Kidney (tissue), 14 donors: ENCODE measurements around the gene PSMD7. TPM values are rescaled to one million over a fixed set of nuclear protein-coding genes. Genes with fewer than 3 reads are reported as not detected.
A peak's percentile ranks its signal among the peaks of the same experiment; 100 is the strongest.

ENCODE experiments used
- DNase-seq, 5 donors: peaks; one replicate each; pipeline ENCODE4 v3.0.0-alpha.2; 2013 to 2020
- FAIRE-seq: peaks from 2 replicates; lab custom pipeline; 2012; peaks lifted over from hg19 to GRCh38; lab: Jason Lieb, UNC
- H3K27ac ChIP-seq, 2 donors: one replicate each; pipeline ENCODE4 v1.7.0; 2013; ENCODE audit warnings: low read depth in 2 of 2, low read length in 2 of 2, inconsistent platforms in 1 of 2
- H3K27me3 ChIP-seq: one replicate; pipeline ENCODE4 v1.7.1; 2013; ENCODE audit warnings: low read length, inconsistent platforms; ENCODE audit not compliant: control insufficient read depth, insufficient read depth
- H3K36me3 ChIP-seq, 3 donors: one replicate each; pipeline versions ENCODE4 v1.7.0 to v1.7.1; 2013; ENCODE audit warnings: low read length in 3 of 3, control low read depth in 1 of 3, inconsistent platforms in 1 of 3; ENCODE audit not compliant: insufficient read depth in 3 of 3, control insufficient read depth in 2 of 3
- H3K4me1 ChIP-seq, 3 donors: one replicate each; pipeline versions ENCODE4 v1.7.0 to v1.7.1; 2013; ENCODE audit warnings: low read length in 3 of 3, inconsistent platforms in 1 of 3, low read depth in 1 of 3; ENCODE audit not compliant: control insufficient read depth in 2 of 3, insufficient read depth in 2 of 3
- H3K4me3 ChIP-seq, 3 donors: one replicate each; pipeline versions ENCODE4 v1.7.0 to v1.8.1; 2013; ENCODE audit warnings: low read length in 3 of 3, control low read depth in 1 of 3, inconsistent platforms in 1 of 3
- H3K9ac ChIP-seq, 3 donors: one replicate each; pipeline versions ENCODE4 v1.7.0 to v1.7.1; 2013; ENCODE audit warnings: low read length in 3 of 3, control low read depth in 1 of 3, inconsistent platforms in 1 of 3
- H3K9me3 ChIP-seq, 3 donors: one replicate each; pipeline versions ENCODE4 v1.7.0 to v1.7.1; 2013; ENCODE audit warnings: low read length in 3 of 3, control low read depth in 1 of 3, inconsistent platforms in 1 of 3; ENCODE audit not compliant: control insufficient read depth in 2 of 3, insufficient read depth in 1 of 3
- CTCF ChIP-seq: IDR thresholded peaks from 3 replicates; pipeline ENCODE4 v1.5.1; 2012; ENCODE audit warnings: mild to moderate bottlenecking, moderate library complexity, borderline replicate concordance; ENCODE audit not compliant: insufficient read depth; ENCODE audit errors: extremely low read depth
- intact Hi-C: fragments of 100-400 bp; cut with DNase I; formaldehyde crosslinking; loops from one replicate; pipeline ENCODE4 v1.11.1; 2022
- polyA plus RNA-seq: library from polyadenylated mRNA; stranded (reverse); fragments of 350-450 nt; fragmentation: Illumina TruSeq; extraction: RNeasy Lipid Tissue Mini Kit (QIAGEN cat#74804); gene quantifications from one replicate; pipeline ENCODE4 v1.2.3, GENCODE V29; 2014; ENCODE audit warnings: low read depth, low replicate concordance; ENCODE audit not compliant: insufficient read depth
- total RNA-seq: library from RNA; stranded (reverse); fragmentation: NEBNext Ultra II Directional; extraction: Animal tissue kit (Norgen Biotek cat#: 25700); gene quantifications from one replicate; pipeline ENCODE4 v1.2.1, GENCODE V29; 2021
- donor health status: control.
- donor health status: control.
- donor health status: control.
- donor health status: control.
- donor health status: control.
- donor health status: DM: yes; HTN: yes; CAD: no.
- donor health status: Normal renal cell carcinoma (clear cell type).

Gene PSMD7
- total and polyA plus RNA-seq, 2 donors from 2014 or later, result 60.7 to 69.6 TPM

GRCh38 chr16:74275031-74275636, 21.5 kb upstream of the PSMD7 start:
- H3K9ac ChIP-seq, result no peak overlapping the region
- no peaks in the 10 kb centered on the region for H3K36me3 ChIP-seq
- no peak for TF ChIP-seq CTCF
- intact Hi-C loops, result no loop called here
- no peaks in the 10 kb centered on the region for H3K4me1 ChIP-seq
- no peak overlapping the region for H3K4me3 ChIP-seq
- no peak overlapping the region for H3K27ac ChIP-seq
- no peaks in the 10 kb centered on the region for H3K9me3 ChIP-seq
- H3K27me3 ChIP-seq, result no peaks in the 10 kb centered on the region
- FAIRE-seq, result peak; percentile 55
- DNase-seq, result peak in 2 of 5 donors; percentile 31 to 51

- no peaks in the 10 kb centered on the region for H3K27me3 ChIP-seq
- H3K27ac ChIP-seq, result no peak overlapping the region
- H3K9ac ChIP-seq, result no peak overlapping the region
- DNase-seq (no peak), FAIRE-seq (no peak)
- TF ChIP-seq CTCF, result no peak
- no peaks in the 10 kb centered on the region for H3K36me3 ChIP-seq
- intact Hi-C loops, result no loop called here
- H3K4me1 ChIP-seq, result no peaks in the 10 kb centered on the region
- no peaks in the 10 kb centered on the region for H3K9me3 ChIP-seq
- H3K4me3 ChIP-seq, result no peak overlapping the region
These were observed 20.9 kb upstream of the PSMD7 start for GRCh38 chr16:74275711-74276110.

- no peaks in the 10 kb centered on the region for H3K36me3 ChIP-seq
- intact Hi-C loops, result no loop called here
- DNase-seq (no peak), FAIRE-seq (no peak)
- H3K9me3 ChIP-seq, result no peaks in the 10 kb centered on the region
- H3K4me1 ChIP-seq, result no peaks in the 10 kb centered on the region
- no peak overlapping the region for H3K9ac ChIP-seq
- no peak overlapping the region for H3K4me3 ChIP-seq
- no peak for TF ChIP-seq CTCF
- H3K27ac ChIP-seq, result no peak overlapping the region
- H3K27me3 ChIP-seq, result no peaks in the 10 kb centered on the region
These were observed 18.6 kb upstream of the PSMD7 start for GRCh38 chr16:74277974-74278373.

- Histone ChIP-seq H3K27ac (no peak overlapping the region), H3K27me3 (no peaks in the 10 kb centered on the region), H3K9me3 (no peaks in the 10 kb centered on the region), H3K9ac (no peak overlapping the region), H3K4me1 (no peaks in the 10 kb centered on the region), H3K36me3 (no peaks in the 10 kb centered on the region), H3K4me3 (no peak overlapping the region)
- no peak for TF ChIP-seq CTCF
- DNase-seq (no peak), FAIRE-seq (no peak)
- intact Hi-C loops, result no loop called here
These were observed 17.3 kb upstream of the PSMD7 start for GRCh38 chr16:74279266-74279665.
